Stimulated activated CD4-positive, alpha-beta T cell treated with anti-CD3 and anti-CD28 coated beads, Interleukin-2, amount 100 ng/mL, for 24 hours (primary cell): ENCODE results near the gene SH2B2.
"Not testable (repeated sequence)": the region's sequence is repeated elsewhere in the genome, so short reads cannot be mapped to it uniquely, and the experiment has no call there.

Source experiments
- DNase-seq, 2 donors: peaks; one replicate each; pipeline ENCODE4 v3.0.0-alpha.2; 2020

Gene SH2B2

GRCh38 chr7:102337420-102337819 is 50.8 kb downstream of the SH2B2 start:
- DNase-seq: not testable (repeated sequence)

DNA sequence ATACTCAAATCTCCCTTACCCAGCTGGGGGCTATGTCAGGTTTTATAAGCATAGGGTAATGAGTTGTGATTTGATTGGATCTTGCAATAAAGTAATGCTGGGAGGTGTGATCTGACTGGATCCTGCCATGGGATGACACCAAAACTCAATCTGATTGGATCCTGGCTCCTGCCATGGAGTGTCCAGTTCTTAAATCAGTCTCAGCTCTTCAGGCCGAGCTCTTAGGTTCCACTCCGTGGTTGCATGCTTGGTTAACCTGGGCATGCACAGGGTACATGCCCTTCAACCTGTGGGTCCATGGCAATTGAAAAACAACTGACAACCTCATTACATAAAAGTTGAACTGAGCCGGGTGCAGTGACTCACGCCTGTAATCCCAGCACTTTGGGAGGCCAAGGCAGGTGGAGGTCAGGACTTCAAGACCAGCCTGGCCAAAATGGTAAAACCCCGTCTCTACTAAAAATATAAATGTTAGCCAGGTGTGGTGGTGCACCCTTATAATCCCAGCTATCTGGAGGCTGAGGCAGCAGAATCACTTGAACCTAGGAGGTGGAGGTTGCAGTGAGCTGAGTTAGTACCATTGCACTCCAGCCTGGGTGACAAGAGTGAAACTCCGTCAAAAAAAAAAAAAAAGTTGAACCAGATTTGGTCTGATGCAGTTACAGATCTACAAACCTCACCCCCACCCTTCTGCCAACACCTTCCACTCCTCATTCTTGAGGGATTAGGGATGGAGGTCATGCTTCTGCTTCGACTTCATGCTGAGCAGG is 54.1 kb downstream of the SH2B2 start:
- DNase-seq: not testable (repeated sequence)

DNA sequence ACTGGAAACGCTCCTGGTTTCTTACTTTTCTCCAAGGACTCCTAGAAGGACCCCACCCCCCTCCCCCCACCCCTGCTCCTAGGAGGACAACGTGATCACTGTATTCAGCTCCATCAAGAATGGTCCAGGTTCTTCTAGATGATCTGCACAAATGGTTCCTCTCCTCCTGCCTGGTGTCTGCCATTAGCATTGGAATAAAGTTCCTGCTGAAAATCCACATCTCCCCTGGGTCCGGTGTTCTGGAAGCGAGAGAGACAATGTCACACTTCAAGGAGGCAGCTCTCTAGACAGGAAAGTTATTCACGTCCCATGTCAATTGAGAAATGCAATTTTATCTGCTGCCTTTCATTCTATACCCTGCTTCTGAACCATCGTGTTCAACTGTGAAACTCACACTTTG is 60.3 kb downstream of the SH2B2 start:
- DNase-seq: not testable (repeated sequence)

DNA sequence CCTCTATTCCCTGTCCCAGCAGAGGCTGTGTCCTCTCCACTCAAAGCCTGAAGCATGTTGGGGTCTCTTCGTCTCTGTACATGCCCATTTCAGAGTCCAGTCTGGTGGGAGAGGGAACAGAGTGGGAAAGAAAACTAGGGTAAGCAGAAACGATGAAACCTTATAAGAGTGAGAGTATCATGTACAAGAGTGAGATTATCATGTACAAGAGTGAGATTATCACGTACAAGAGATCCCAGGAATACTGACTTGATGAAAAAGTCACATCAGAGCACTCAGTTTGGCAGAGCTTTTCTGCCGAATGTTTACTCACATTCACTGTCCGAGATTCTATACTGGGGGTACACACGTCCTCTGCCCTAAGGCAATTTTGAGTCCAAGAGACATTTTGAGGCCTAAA is 69.7 kb downstream of the SH2B2 start, which contains the start of gene SPDYE6:
SPDYE6 (minus strand) TSS at position 101 of the 400 bp plus-strand sequence. CDS start 421 bp downstream, outside the sequence.
- DNase-seq: not testable (repeated sequence)

- peak; percentile 91 to 92 for DNase-seq
Measured at GRCh38 chr7:102363549-102364393, 77.1 kb downstream of the SH2B2 start.

DNA sequence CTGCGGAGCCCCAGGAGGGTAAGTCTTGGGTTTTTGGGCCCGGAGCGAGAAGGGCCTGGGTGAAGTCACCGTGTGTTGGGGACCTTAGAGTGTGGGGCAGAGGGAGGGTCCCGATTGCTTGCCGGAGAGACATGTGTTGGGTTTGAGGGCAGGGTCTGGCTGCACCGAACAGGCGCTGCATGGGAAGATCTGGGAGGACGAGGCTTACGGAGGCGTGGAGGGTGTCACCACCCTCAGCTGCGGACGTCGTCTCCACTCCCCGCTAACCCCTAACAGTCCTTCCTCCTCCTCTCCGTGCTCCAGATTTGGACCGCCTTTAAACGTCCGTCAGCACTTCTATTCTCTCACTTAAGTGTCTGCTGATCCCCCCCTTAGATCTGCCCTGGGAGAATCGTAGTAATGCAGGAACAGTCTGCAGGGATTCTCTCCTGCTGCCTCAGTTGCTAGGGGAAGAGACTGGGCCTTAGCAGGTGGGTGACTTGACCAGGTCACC is 77.8 kb downstream of the SH2B2 start:
- peak; percentile 12 to 24 for DNase-seq

DNA sequence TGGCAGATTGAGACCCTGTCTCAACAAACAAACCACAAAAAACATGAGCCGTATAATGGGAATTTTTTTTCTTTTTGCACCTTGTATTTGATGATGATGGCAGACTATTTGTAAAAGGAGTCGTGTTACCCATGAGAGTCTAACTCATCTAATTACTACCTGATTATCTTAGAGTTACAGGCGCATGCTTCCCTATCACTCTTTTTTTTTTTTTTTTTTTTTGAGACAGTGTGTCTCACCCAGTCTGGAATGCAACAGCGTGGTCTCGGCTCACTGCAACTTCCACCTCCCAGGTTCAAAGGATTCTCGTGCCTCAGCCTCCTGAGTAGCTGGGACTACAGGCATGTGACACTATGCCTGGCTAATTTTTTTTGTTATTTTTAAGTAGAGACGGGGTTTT is 78.7 kb downstream of the SH2B2 start:
- DNase-seq: not testable (repeated sequence)

- DNase-seq: not testable (repeated sequence)
Measured at GRCh38 chr7:102370038-102370437, 83.4 kb downstream of the SH2B2 start.
